ENCODE measurements around the gene ITPR1. TPM values are rescaled to one million over a fixed set of nuclear protein-coding genes. Genes with fewer than 3 reads are reported as not detected.
"Not testable (repeated sequence)": the region's sequence is repeated elsewhere in the genome, so short reads cannot be mapped to it uniquely, and the experiment has no call there.

The ITPR1 gene
- total RNA-seq, 1 donor from 2014 or later, result 6.7 TPM

GRCh38 chr3:4759689-4760312 is 266.7 kb downstream of the ITPR1 start:
- Mint-ChIP-seq H3K27me3 (ENCODE audit: low read depth, unreplicated experiment) (peaks cover 2% of the 10 kb centered on the region), H3K9me3 (ENCODE audit: unreplicated experiment) (peaks cover 6% of the 10 kb centered on the region), H3K36me3 (ENCODE audit: low read depth, unreplicated experiment) (peaks cover 9% of the 10 kb centered on the region), H3K4me3 (ENCODE audit: unreplicated experiment) (no peak overlapping the region), H3K4me1 (ENCODE audit: low read depth, unreplicated experiment) (peaks cover 7% of the 10 kb centered on the region), H3K27ac (ENCODE audit: unreplicated experiment) (no peak overlapping the region)
- no peak overlapping the region for H3K4me3 ChIP-seq (ENCODE audit: insufficient read depth, low read depth, low read length)
- no peak overlapping the region for H3K4me2 ChIP-seq (ENCODE audit: low read length)
- H4K20me1 ChIP-seq (ENCODE audit: insufficient read depth, low read length), result no peaks in the 10 kb centered on the region
- no peak for FAIRE-seq
- DNase-seq (ENCODE audit: low read depth), result no peak
- H3K4me1 ChIP-seq (ENCODE audit: insufficient read depth, low read length), result no peaks in the 10 kb centered on the region
- no peak overlapping the region for H3K9ac ChIP-seq (ENCODE audit: low read length)
- H3K27me3 ChIP-seq (ENCODE audit: insufficient read depth, low read length), result no peaks in the 10 kb centered on the region
- H3K36me3 ChIP-seq (ENCODE audit: insufficient read depth, low read length), result no peaks in the 10 kb centered on the region
- H3K79me2 ChIP-seq (ENCODE audit: insufficient read depth, low read length), result no peaks in the 10 kb centered on the region
- TF ChIP-seq CTCF (IDR thresholded peaks at IDR 0.05; ENCODE audit: insufficient read depth, low read depth, low read length), result no peak
- H3K9me3 ChIP-seq (ENCODE audit: insufficient read depth, low read depth, low read length), result no peaks in the 10 kb centered on the region
- no peak overlapping the region for H2AFZ ChIP-seq (ENCODE audit: low read depth, low read length)
- H3K27ac ChIP-seq (ENCODE audit: low read depth, low read length), result no peak overlapping the region

- Mint-ChIP-seq H3K4me1 (ENCODE audit: low read depth, unreplicated experiment) (peaks cover 7% of the 10 kb centered on the region), H3K9me3 (ENCODE audit: unreplicated experiment) (peaks cover 15% of the 10 kb centered on the region), H3K4me3 (ENCODE audit: unreplicated experiment) (no peak overlapping the region), H3K36me3 (ENCODE audit: low read depth, unreplicated experiment) (peaks cover 17% of the 10 kb centered on the region), H3K27me3 (ENCODE audit: low read depth, unreplicated experiment) (peaks cover 2% of the 10 kb centered on the region), H3K27ac (ENCODE audit: unreplicated experiment) (no peak overlapping the region)
- no peaks in the 10 kb centered on the region for H3K4me1 ChIP-seq (ENCODE audit: insufficient read depth, low read length)
- H2AFZ ChIP-seq (ENCODE audit: low read depth, low read length), result no peak overlapping the region
- no peaks in the 10 kb centered on the region for H4K20me1 ChIP-seq (ENCODE audit: insufficient read depth, low read length)
- FAIRE-seq (no peak), DNase-seq (ENCODE audit: low read depth) (no peak)
- peaks cover 3% of the 10 kb centered on the region for H3K9me3 ChIP-seq (ENCODE audit: insufficient read depth, low read depth, low read length)
- no peaks in the 10 kb centered on the region for H3K27me3 ChIP-seq (ENCODE audit: insufficient read depth, low read length)
- no peaks in the 10 kb centered on the region for H3K36me3 ChIP-seq (ENCODE audit: insufficient read depth, low read length)
- no peaks in the 10 kb centered on the region for H3K79me2 ChIP-seq (ENCODE audit: insufficient read depth, low read length)
- no peak overlapping the region for H3K9ac ChIP-seq (ENCODE audit: low read length)
- TF ChIP-seq CTCF (IDR thresholded peaks at IDR 0.05; ENCODE audit: insufficient read depth, low read depth, low read length) (no peak), EZH2 (IDR thresholded peaks at IDR 0.05; ENCODE audit: insufficient read depth, low read length) (no peak)
- H3K4me3 ChIP-seq (ENCODE audit: insufficient read depth, low read depth, low read length), result no peak overlapping the region
- no peak overlapping the region for H3K4me2 ChIP-seq (ENCODE audit: low read length)
- H3K27ac ChIP-seq (ENCODE audit: low read depth, low read length), result no peak overlapping the region
These were observed 268.6 kb downstream of the ITPR1 start for GRCh38 chr3:4761759-4762158.

- not testable (repeated sequence) for H3K27me3 ChIP-seq (ENCODE audit: insufficient read depth, low read length); H3K4me1 ChIP-seq (ENCODE audit: insufficient read depth, low read length); H4K20me1 ChIP-seq (ENCODE audit: insufficient read depth, low read length); FAIRE-seq; H3K27ac ChIP-seq (ENCODE audit: low read depth, low read length); H3K4me2 ChIP-seq (ENCODE audit: low read length); H3K27me3 Mint-ChIP-seq (ENCODE audit: low read depth, unreplicated experiment); H3K4me3 Mint-ChIP-seq (ENCODE audit: unreplicated experiment); H3K4me3 ChIP-seq (ENCODE audit: insufficient read depth, low read depth, low read length); H3K9ac ChIP-seq (ENCODE audit: low read length); H3K36me3 ChIP-seq (ENCODE audit: insufficient read depth, low read length); H3K9me3 ChIP-seq (ENCODE audit: insufficient read depth, low read depth, low read length); H2AFZ ChIP-seq (ENCODE audit: low read depth, low read length); H3K27ac Mint-ChIP-seq (ENCODE audit: unreplicated experiment); H3K79me2 ChIP-seq (ENCODE audit: insufficient read depth, low read length); DNase-seq (ENCODE audit: low read depth); H3K4me1 Mint-ChIP-seq (ENCODE audit: low read depth, unreplicated experiment)
- peaks cover 20% of the 10 kb centered on the region for H3K36me3 Mint-ChIP-seq (ENCODE audit: low read depth, unreplicated experiment)
- peaks cover 19% of the 10 kb centered on the region for H3K9me3 Mint-ChIP-seq (ENCODE audit: unreplicated experiment)
These were observed 269.5 kb downstream of the ITPR1 start for GRCh38 chr3:4762481-4763230.
